Subcutaneous abdominal adipose tissue (tissue), 5 donors: ENCODE data around the gene RNF213.

Experiments
- H3K27ac ChIP-seq: one replicate; pipeline ENCODE4 v1.7.0; 2013; ENCODE audit warnings: low read depth, mild to moderate bottlenecking, inconsistent platforms, low read length, moderate library complexity
- H3K27me3 ChIP-seq, 5 donors: one replicate each; pipeline ENCODE4 v1.7.0; 2013; ENCODE audit warnings: low read length in 5 of 5, inconsistent platforms in 1 of 5; ENCODE audit not compliant: control insufficient read depth in 5 of 5, insufficient read depth in 4 of 5
- H3K36me3 ChIP-seq, 5 donors: one replicate each; pipeline ENCODE4 v1.7.0; 2013; ENCODE audit warnings: low read length in 5 of 5; ENCODE audit not compliant: control insufficient read depth in 5 of 5, insufficient read depth in 5 of 5
- H3K4me1 ChIP-seq, 5 donors: one replicate each; pipeline ENCODE4 v1.7.0; 2013; ENCODE audit warnings: low read length in 5 of 5, mild to moderate bottlenecking in 3 of 5, moderate library complexity in 1 of 5; ENCODE audit not compliant: control insufficient read depth in 5 of 5, insufficient read depth in 5 of 5
- H3K4me3 ChIP-seq, 5 donors: one replicate each; pipeline ENCODE4 v1.7.0; 2013; ENCODE audit warnings: low read length in 5 of 5, low read depth in 1 of 5
- H3K9ac ChIP-seq, 5 donors: one replicate each; pipeline ENCODE4 v1.7.0; 2013; ENCODE audit warnings: low read length in 5 of 5, mild to moderate bottlenecking in 4 of 5, moderate library complexity in 3 of 5
- H3K9me3 ChIP-seq, 5 donors: one replicate each; pipeline ENCODE4 v1.7.0; 2013; ENCODE audit warnings: low read length in 5 of 5; ENCODE audit not compliant: control insufficient read depth in 5 of 5
- donor health status: healthy.
- donor health status: healthy.
- donor health status: healthy.
- donor health status: healthy.
- donor health status: healthy.

Gene RNF213

DNA sequence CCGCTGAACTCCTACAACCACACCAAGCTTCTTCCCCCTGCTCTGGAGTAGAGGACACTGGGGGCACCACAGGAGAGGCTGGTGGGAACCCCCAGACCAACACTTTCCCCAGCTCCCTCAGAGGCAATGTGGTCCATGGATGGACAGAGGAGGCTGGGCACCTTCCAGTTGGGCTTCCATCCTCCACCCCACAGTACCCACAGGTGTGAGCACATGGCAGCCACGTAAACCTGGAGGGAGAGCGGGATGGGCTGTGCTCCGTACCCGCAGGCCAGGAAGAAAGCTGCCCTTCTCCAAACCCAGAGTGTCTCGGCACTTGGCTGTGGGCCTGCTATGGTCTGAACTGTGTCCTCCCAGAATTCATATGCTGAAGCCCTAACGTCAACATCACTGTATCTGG lies 42.3 kb upstream of the RNF213 start:
- Histone ChIP-seq H3K36me3 (peaks cover 0 to 52% (median 35%) of the 10 kb centered on the region in 5 donors), H3K9ac (no peak overlapping the region)

DNA sequence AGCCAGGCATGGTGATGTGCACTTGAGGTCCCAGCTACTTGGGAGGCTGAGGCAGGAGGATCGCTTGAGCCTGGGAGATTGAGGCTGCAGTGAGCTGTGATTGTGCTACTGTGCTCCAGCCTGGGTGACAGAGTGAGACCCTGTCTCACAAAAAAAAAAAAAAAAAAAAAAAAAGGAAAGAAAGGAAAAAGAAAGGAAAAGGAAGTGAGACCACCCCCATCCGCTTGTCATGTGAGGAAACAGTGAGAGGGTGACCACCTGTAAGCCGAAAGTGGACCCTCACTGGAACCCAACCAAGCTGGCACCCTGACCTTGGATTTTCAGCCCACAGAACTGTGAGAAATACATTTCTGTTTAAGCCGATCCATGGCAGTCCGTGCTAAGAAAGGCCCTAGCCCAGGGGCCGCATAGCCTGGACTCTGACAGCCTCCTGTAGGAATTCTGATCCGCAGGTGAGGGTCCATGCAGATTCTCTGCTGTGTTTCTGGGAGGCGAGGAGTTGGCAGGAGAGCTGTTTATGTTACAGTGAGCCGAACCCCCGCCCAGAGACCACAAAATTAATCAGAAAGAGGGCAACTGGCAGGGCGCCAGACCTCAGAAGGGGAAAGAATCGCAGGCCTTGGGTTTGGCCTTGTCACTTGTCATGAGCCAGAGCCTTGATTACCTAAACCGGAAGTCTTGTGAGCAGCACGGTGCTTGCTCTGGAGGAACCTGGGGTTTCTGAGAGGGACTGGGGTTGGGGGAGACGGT lies 41.5 kb upstream of the RNF213 start:
- Histone ChIP-seq H3K9ac (peak overlapping the region; percentile 26 to 96 (median 83)), H3K27ac (peak overlapping the region; percentile 83), H3K36me3 (peaks cover 0 to 45% (median 28%) of the 10 kb centered on the region in 5 donors), H3K9me3 (no peaks in the 10 kb centered on the region), H3K4me3 (peak overlapping the region; percentile 69 to 95 (median 89)), H3K27me3 (no peaks in the 10 kb centered on the region), H3K4me1 (peaks cover 4 to 28% (median 22%) of the 10 kb centered on the region in 5 donors)

More for the DNA sequence above, 42.3 kb upstream of the RNF213 start:
- Histone ChIP-seq H3K27me3 (no peaks in the 10 kb centered on the region), H3K9me3 (no peaks in the 10 kb centered on the region), H3K4me3 (no peak overlapping the region), H3K4me1 (peaks cover 2 to 30% (median 22%) of the 10 kb centered on the region in 5 donors), H3K27ac (no peak overlapping the region)

DNA sequence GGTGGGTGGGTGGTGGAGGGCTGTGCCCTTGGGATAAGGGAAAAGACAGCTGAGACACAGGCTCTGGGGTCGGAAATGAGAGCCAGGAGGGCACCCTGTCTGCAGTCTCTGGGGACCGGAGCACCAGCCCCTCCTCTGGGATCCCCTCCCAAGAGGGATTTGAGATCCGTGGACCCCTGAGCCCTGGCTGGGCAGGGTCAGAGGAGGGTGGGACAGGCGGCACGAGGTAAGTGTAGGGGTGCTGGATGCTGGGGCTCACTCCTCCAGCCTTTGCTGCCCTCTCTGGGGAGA lies 40.9 kb upstream of the RNF213 start:
- peaks cover 0 to 40% (median 23%) of the 10 kb centered on the region in 5 donors for H3K36me3 ChIP-seq
- H3K27me3 ChIP-seq = no peaks in the 10 kb centered on the region
- H3K4me3 ChIP-seq = peak overlapping the region; percentile 69 to 95 (median 89)
- H3K27ac ChIP-seq = peak overlapping the region; percentile 83
- H3K9me3 ChIP-seq = no peaks in the 10 kb centered on the region
- peaks cover 4 to 28% (median 22%) of the 10 kb centered on the region in 5 donors for H3K4me1 ChIP-seq
- peak overlapping the region; percentile 12 to 96 (median 83) for H3K9ac ChIP-seq

DNA sequence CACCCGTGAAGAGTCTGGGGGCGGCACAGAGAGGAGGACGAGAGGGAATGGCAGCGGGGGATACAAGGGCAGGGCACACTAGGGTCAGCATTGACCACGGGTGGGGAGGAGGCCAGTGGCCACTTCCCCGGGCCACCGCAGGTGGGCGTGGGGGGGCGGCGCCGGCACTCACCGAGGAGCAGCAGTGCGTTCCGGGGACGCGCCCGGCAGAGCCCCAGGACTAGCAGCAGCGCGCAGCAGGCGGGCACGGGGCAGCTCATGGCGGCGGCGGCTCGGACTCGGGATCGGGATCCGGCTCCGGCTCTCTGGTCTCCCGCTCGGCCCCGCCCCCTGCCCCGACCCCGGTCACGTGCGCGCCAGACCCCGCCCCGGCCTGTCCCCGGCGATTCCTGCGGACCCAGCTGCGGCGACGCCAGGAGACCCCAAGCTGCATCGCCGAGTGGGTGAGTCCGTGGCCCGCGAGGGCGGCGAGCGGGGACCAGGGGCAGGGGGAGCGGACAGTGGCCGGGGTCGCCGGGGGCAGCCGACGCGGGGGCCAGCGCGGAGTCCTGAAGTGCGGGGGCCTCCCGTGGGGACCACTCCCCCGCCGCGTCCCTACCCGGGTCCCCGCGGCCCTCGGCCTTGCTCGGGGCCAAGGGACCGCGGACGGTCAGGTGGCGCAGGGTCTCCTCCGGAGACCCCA lies 40.5 kb upstream of the RNF213 start, which contains the start of the genes SGSH and SLC26A11:
SGSH (minus strand) TSS at position 280 of the 682 bp plus-strand sequence; CDS start at position 260, 20 bp downstream.
SLC26A11 (plus strand) TSS at position 374 of the 682 bp plus-strand sequence. CDS start 1,134 bp downstream, outside the sequence.
- Histone ChIP-seq H3K4me1 (peaks cover 4 to 28% (median 22%) of the 10 kb centered on the region in 5 donors), H3K27me3 (no peaks in the 10 kb centered on the region), H3K27ac (peak within 1 kb of the TSS; percentile 83), H3K9me3 (no peaks in the 10 kb centered on the region), H3K4me3 (peak within 1 kb of the TSS; percentile 69 to 95 (median 89)), H3K9ac (peak within 1 kb of the TSS; percentile 26 to 96 (median 83)), H3K36me3 (peaks cover 0 to 35% (median 20%) of the 10 kb centered on the region in 5 donors)

DNA sequence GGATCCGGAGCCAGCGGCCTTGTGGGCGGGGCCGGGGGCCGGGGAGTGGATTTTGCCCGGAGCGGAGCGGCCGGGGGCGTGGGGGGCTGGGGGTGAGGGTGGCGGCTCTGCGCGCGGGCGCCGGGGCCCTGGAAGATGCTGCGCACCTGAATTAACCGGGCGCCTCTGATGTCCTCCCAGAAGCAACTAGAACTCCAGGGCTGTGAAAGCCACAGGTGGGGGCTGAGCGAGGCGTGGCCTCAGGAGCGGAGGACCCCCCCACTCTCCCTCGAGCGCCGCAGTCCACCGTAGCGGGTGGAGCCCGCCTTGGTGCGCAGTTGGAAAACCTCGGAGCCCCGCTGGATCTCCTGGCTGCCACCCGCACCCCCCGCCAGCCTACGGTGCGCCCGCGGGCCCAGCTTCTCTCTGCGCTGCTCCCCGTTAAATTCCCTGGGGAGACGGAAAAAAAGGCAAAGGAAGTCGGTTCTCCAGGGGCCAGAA lies 39.9 kb upstream of the RNF213 start:
- Histone ChIP-seq H3K4me1 (peaks cover 4 to 28% (median 22%) of the 10 kb centered on the region in 5 donors), H3K9me3 (no peaks in the 10 kb centered on the region), H3K27me3 (no peaks in the 10 kb centered on the region), H3K27ac (no peak overlapping the region), H3K9ac (peak overlapping the region in 4 of 5 donors; percentile 28 to 95 (median 68)), H3K4me3 (peak overlapping the region; percentile 64 to 95 (median 89)), H3K36me3 (peaks cover 0 to 30% (median 18%) of the 10 kb centered on the region in 5 donors)

DNA sequence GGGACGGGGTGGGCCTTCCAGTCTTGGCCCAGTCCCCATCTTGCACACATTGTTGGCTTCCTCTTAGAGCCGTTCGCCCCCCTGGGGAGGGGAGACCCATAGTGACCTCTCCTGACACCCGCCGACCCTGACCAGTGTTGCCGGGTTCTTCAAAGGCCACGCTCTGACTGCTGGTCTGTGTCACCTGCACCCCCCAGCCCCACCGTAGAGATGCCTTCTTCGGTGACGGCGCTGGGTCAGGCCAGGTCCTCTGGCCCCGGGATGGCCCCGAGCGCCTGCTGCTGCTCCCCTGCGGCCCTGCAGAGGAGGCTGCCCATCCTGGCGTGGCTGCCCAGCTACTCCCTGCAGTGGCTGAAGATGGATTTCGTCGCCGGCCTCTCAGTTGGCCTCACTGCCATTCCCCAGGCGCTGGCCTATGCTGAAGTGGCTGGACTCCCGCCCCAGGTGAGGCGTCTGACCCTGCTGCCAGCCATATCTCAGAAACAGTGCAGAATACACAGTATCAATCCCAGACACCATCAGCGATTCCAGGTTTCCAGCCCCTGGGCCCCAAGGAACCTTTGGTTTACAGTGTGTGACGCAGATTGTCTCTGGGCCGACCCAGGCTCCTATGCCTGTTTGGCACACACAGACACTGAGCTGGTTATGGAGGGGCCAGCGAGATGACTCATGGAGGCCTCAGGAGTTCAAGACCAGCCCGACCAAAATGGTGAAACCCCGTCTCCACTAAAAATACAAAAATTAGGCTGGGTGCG lies 39.1 kb upstream of the RNF213 start:
- H3K9ac ChIP-seq = peak overlapping the region in 3 of 5 donors; percentile 53 to 69 (median 58)
- H3K27ac ChIP-seq = no peak overlapping the region
- peak overlapping the region; percentile 64 to 95 (median 69) for H3K4me3 ChIP-seq

DNA sequence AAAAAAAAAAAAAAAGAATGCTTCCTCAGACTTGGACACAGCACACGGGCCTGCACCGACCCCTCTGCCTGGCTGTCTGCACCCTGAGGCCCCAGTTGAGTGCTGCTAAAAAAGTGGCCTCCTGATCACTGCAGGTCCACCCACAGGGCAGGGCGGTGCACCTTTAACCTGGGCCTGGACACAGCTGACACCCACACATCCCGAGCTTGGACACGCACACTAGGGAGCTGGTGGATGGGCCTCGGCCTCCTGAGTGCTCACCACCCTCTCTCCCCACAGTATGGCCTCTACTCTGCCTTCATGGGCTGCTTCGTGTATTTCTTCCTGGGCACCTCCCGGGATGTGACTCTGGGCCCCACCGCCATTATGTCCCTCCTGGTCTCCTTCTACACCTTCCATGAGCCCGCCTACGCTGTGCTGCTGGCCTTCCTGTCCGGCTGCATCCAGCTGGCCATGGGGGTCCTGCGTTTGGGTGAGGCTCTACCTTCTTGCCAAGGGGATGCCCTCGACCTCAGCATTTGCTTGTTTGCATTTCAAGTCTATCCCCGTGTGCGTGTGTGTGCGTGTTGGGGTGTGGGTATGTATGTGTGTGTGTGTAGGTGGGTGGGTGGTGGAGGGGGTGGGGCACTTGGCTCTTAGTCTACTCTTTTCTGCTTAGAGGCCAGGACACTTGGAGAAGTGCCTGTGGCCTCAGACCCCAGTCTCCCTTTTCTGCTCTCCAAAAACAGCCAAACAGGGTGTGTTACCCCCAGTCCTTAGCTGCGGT lies 38.1 kb upstream of the RNF213 start:
- peaks cover 4 to 28% (median 22%) of the 10 kb centered on the region in 5 donors for H3K4me1 ChIP-seq
- no peaks in the 10 kb centered on the region for H3K27me3 ChIP-seq
- no peak overlapping the region for H3K27ac ChIP-seq
- H3K9me3 ChIP-seq = no peaks in the 10 kb centered on the region
- peaks cover 0 to 22% (median 10%) of the 10 kb centered on the region in 5 donors for H3K36me3 ChIP-seq
- no peak overlapping the region for H3K4me3 ChIP-seq
- H3K9ac ChIP-seq = peak overlapping the region in 1 of 5 donors; percentile 23

More for the DNA sequence above, 39.1 kb upstream of the RNF213 start:
- H3K36me3 ChIP-seq = peaks cover 0 to 25% (median 12%) of the 10 kb centered on the region in 5 donors
- H3K27me3 ChIP-seq = no peaks in the 10 kb centered on the region
- H3K9me3 ChIP-seq = no peaks in the 10 kb centered on the region
- H3K4me1 ChIP-seq = peaks cover 4 to 28% (median 22%) of the 10 kb centered on the region in 5 donors

DNA sequence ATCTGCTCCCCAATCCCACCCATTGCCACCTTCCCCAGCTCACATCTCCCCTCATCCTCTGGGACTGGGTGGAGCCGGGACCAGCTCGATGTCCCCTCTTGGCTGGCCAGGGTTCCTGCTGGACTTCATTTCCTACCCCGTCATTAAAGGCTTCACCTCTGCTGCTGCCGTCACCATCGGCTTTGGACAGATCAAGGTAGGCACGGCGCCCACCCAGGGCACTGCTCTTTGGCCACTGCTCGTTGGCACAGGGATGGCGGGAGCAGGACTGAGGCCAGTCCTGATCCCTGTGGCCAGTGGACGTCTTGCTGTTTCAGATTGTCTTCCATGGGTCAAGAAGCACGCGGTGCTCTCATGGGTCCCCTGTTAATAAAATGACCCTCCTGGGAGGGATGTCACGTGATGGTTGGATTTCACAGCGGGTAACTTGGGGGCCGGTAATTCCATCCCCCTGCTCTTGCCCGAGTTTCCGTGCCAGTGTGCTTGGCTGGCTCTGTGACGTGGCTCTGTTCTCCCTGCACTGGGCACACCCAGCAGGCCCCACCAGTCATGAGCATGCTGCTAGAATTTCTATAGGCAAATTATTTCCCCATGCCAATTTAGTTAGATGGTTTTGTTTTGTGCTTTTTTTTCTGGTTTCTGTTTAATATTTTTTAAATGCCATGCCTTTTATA lies 37.4 kb upstream of the RNF213 start:
- Histone ChIP-seq H3K27ac (no peak overlapping the region), H3K4me1 (peaks cover 4 to 26% (median 22%) of the 10 kb centered on the region in 5 donors), H3K9me3 (no peaks in the 10 kb centered on the region), H3K4me3 (no peak overlapping the region), H3K27me3 (no peaks in the 10 kb centered on the region), H3K9ac (no peak overlapping the region), H3K36me3 (peaks cover 0 to 22% (median 16%) of the 10 kb centered on the region in 5 donors)
